Heart left ventricle (tissue), 16 donors: ENCODE data around the gene PLEKHG4. TPM values are rescaled to one million over a fixed set of nuclear protein-coding genes. Genes with fewer than 3 reads are reported as not detected.
A peak's percentile ranks its signal among the peaks of the same experiment; 100 is the strongest.

Source experiments
- ATAC-seq, 4 donors: fragments of 200-7000 bp; cut with Tn5 transposase; one replicate each; pipeline ENCODE4 v1.9.1; 2020 to 2022; ENCODE audit warnings: moderate library complexity in 4 of 4, mild to moderate bottlenecking in 3 of 4, moderate number of reproducible peaks in 1 of 4
- DNase-seq, 5 donors: peaks; one replicate each; pipeline ENCODE4 v3.0.0-alpha.2; 2020
- H3K27ac ChIP-seq, 12 donors: fragments of 200-600 bp; sonication (generic) in 4 of 12; one replicate each; pipeline versions ENCODE4 v1.5.0 to v1.8.0; 2016 to 2022; ENCODE audit warnings: mild to moderate bottlenecking in 2 of 12
- H3K27me3 ChIP-seq, 9 donors: fragments of 200-600 bp; sonication (generic) in 2 of 9; one replicate each; pipeline versions ENCODE4 v1.5.1 to v1.8.0; 2016 to 2022; ENCODE audit warnings: mild to moderate bottlenecking in 3 of 9
- H3K36me3 ChIP-seq, 9 donors: fragments of 200-600 bp; sonication (generic) in 2 of 9; one replicate each; pipeline versions ENCODE4 v1.5.0 to v1.8.0; 2018 to 2022; ENCODE audit warnings: mild to moderate bottlenecking in 2 of 9
- H3K4me1 ChIP-seq, 12 donors: fragments of 200-600 bp; sonication (generic) in 4 of 12; one replicate each; pipeline versions ENCODE4 v1.5.0 to v1.8.0; 2016 to 2022; ENCODE audit warnings: mild to moderate bottlenecking in 3 of 12
- H3K4me3 ChIP-seq, 12 donors: fragments of 200-600 bp; sonication (generic) in 4 of 12; one replicate each; pipeline versions ENCODE4 v1.5.0 to v1.8.0; 2017 to 2022; ENCODE audit warnings: mild to moderate bottlenecking in 9 of 12, moderate library complexity in 4 of 12
- H3K9me3 ChIP-seq, 12 donors: fragments of 200-600 bp; sonication (generic) in 4 of 12; one replicate each; pipeline versions ENCODE4 v1.5.0 to v1.8.0; 2016 to 2022; ENCODE audit warnings: mild to moderate bottlenecking in 1 of 12
- POLR2A ChIP-seq, 2 donors: fragments of 450-650 bp; IDR thresholded peaks; one replicate each; pipeline ENCODE4 v1.6.1; 2017; ENCODE audit warnings: antibody characterized with exemption in 2 of 2, mild to moderate bottlenecking in 2 of 2, moderate library complexity in 2 of 2
- WGBS, 4 donors: extraction: QIAGEN DNeasy Blood & Tissue Kit in 2 of 4; methylation state at CpG; one replicate each; pipeline versions ENCODE4 v1.1.5 to v1.1.7; 2013 to 2018; 5-methylcytosine and 5-hydroxymethylcytosine counted together
- intact Hi-C, 10 donors: fragments of 100-400 bp; cut with DNase I; formaldehyde crosslinking; loops; one replicate each; pipeline versions ENCODE4 v1.11.1 to v1.14.2; 2022
- polyA plus RNA-seq, 2 donors: library from polyadenylated mRNA; stranded (reverse); fragments of 200-250 nt; gene quantifications; one replicate each; pipeline ENCODE4 v1.2.3, GENCODE V29; 2013
- total RNA-seq, 9 donors: library from RNA; depleted of rRNA in 2 of 9; stranded (reverse); fragments of >200 nt in 2 of 9; fragmentation: NEBNext Ultra II Directional in 3 of 9; extraction: Animal tissue kit (Norgen Biotek cat#: 25700) in 3 of 9; gene quantifications; one replicate each; pipeline versions ENCODE4 v1.1.0 to v1.2.4, GENCODE V29; 2016 to 2023
- TF ChIP-seq, protein P1 (sequence below), 12 donors: fragments of 200-600 bp; sonication (generic) in 4 of 12; IDR thresholded peaks; one replicate each; pipeline versions ENCODE4 v1.5.0 to v1.8.0; 2018 to 2022; ENCODE audit warnings: antibody characterized with exemption in 12 of 12, mild to moderate bottlenecking in 5 of 12
- donor health status: ischemic (EF 13 %, LVEDD 7.1; RV severe dilation, severe dysfunction).
- donor health status: healthy with polysubstance abuse.
- donor health status: DM: no; HTN: yes; CAD: no.
- donor health status: DM: no; HTN: no; CAD: no.
- donor health status: ischemic (EF 25% LVEDD 6.9; RV normal size, moderate dysfunction).
- donor health status: ischemic (EF 25% LVEDD 5.7; RV mildly dilated, moderate dysfunction).
- donor health status: healthy.
- donor health status: DM: yes; HTN: yes; CAD: no.
- donor health status: ischemic (EF 35%, LVEDD 5.7; RV mildly dilated, moderate dysfunction).
- donor health status: nonischemic (EF 11% LVEDD 7.7; RV severe dilation, severe dysfunction).
- donor health status: DM: yes; HTN: yes; CAD: no.
- donor health status: PGD.
- donor health status: ischemic (EF 29% LVEDD 5.4; RV normal size, mild dysfunction).
- donor health status: nonischemic (EF 23%, LVEDD 6.1; RV moderate dilation, normal function).

Gene PLEKHG4
- total and polyA plus RNA-seq, 11 donors: 0.44 to 4.0 (median 1.2) TPM

DNA sequence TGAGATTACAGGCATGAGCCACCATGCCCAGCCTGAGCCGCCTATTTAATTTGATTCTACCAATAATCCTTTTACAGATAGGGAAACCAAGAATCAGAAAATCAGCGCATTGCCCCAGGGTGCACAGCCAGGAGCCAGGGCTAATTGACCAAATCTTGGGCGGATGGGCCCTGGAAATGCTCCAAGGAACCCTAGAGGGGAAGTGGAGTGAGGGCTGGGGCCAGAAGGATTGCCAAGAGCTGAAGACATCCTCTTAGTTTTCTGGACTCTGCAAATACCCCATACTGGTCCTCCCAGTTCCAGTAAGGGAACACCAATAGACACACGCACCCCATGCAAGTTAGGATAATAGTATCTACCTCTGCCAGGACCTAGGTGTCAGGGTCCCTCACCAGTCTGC lies 35.9 kb upstream of the PLEKHG4 start:
- H3K4me3 ChIP-seq: peak overlapping the region in 1 of 12 donors; percentile 94
- peaks cover 0 to 20% (median 12%) of the 10 kb centered on the region in 9 donors for H3K36me3 ChIP-seq
- peaks cover 39 to 82% (median 67%) of the 10 kb centered on the region in 12 donors for H3K4me1 ChIP-seq
- peak in 3 of 5 donors; percentile 58 to 67 (median 59) for DNase-seq
- H3K27me3 ChIP-seq: no peaks in the 10 kb centered on the region
- peak overlapping the region; percentile 82 to 100 (median 94) for H3K27ac ChIP-seq
- H3K9me3 ChIP-seq: no peaks in the 10 kb centered on the region
- no peak for TF ChIP-seq POLR2A (IDR thresholded peaks at IDR 0.05)
- TF ChIP-seq, protein P1, sequence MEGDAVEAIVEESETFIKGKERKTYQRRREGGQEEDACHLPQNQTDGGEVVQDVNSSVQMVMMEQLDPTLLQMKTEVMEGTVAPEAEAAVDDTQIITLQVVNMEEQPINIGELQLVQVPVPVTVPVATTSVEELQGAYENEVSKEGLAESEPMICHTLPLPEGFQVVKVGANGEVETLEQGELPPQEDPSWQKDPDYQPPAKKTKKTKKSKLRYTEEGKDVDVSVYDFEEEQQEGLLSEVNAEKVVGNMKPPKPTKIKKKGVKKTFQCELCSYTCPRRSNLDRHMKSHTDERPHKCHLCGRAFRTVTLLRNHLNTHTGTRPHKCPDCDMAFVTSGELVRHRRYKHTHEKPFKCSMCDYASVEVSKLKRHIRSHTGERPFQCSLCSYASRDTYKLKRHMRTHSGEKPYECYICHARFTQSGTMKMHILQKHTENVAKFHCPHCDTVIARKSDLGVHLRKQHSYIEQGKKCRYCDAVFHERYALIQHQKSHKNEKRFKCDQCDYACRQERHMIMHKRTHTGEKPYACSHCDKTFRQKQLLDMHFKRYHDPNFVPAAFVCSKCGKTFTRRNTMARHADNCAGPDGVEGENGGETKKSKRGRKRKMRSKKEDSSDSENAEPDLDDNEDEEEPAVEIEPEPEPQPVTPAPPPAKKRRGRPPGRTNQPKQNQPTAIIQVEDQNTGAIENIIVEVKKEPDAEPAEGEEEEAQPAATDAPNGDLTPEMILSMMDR (IDR thresholded peaks at IDR 0.05): no peak
- ATAC-seq: no peak
- intact Hi-C loops: no loop called here
- WGBS, 4 donors: 63 to 79% (median 67%) methylated on average over 3 to 4 of the region's 4 CpGs

DNA sequence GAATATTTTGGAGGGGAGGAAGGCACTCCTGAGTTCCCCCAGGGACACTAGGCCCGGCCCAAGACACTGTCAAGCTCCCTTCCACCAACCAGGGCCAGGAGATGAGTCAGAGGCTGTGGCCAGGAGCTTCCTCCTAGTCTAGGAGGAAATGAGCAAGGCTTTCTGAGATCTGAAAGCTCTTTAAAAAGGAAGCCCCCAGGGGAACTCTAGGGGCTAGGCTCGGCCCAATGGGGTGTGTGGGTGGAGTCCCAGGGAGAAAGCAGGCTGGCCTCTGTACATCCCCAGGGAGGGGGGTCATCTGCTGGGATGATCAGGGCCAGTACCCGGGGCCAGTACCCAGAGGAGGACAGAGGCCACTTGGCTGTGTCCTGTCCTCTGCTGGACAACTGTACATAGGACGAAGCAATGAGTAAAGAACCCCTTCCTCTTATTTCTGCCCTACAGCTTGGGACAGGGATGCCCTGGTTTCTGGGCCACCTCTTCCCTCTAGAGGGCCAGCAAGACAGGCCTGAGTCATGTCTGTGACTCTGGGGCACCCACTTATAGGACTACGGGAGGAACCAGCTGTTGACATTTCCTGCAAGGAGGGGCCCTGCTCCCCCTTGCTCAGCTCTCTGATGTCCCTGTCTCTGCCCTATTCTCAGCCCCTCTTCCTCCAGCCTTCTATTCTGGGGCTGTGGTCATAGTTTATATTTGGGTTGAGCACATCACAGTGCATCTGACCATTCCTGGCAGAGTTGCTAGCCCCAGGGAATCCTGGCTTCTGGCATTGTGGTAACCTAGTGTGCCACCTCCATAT lies 34.7 kb upstream of the PLEKHG4 start:
- Histone ChIP-seq H3K36me3 (peaks cover 0 to 9% (median 1%) of the 10 kb centered on the region in 9 donors), H3K27me3 (peaks cover 0 to 6% (median 0%) of the 10 kb centered on the region in 9 donors), H3K4me1 (peaks cover 39 to 93% (median 72%) of the 10 kb centered on the region in 12 donors), H3K4me3 (peak overlapping the region in 9 of 12 donors; percentile 0 to 94 (median 79)), H3K27ac (peak overlapping the region; percentile 82 to 100 (median 94)), H3K9me3 (no peaks in the 10 kb centered on the region)
- ATAC-seq: peak; percentile 43 to 60 (median 56)
- 0 to 23% (median 5%) methylated on average over 3 to 5 of the region's 5 CpGs for WGBS, 4 donors
- DNase-seq: peak; percentile 81 to 93 (median 88)
- intact Hi-C loops: loop anchor here in 2 of 10 donors (5.0 kb wide), 2 partner anchors 52 to 72 kb away; partner anchors contain the start of genes NOL3 (in 2 of the 2), E2F4 (in 1 of the 2) and EXOC3L1 (in 1 of the 2)
- TF ChIP-seq POLR2A (IDR thresholded peaks at IDR 0.05): peak; percentile 8 to 29
- TF ChIP-seq, protein P1 (IDR thresholded peaks at IDR 0.05): peak in 2 of 12 donors; percentile 16 to 25

DNA sequence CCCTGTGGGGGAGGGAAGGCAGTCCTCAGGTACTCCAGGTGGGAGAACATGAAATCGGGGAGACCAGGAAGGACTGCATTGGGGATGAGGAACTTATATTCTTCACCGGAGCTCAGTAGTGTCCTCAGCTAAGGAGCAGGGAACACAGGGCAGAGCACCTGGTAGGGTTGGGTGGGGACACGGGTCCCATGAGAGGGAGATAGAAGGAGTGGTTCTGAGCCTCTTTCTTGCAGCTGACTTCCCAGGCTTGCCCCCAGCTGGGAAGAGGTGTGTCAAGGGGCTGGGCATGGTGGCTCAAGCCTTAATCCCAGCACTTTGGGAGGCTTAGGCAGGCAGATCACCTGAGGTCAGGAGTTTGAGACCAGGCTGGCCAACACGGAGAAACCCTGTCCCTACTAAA lies 34.1 kb upstream of the PLEKHG4 start:
- no peaks in the 10 kb centered on the region for H3K9me3 ChIP-seq
- peaks cover 0 to 10% (median 0%) of the 10 kb centered on the region in 9 donors for H3K27me3 ChIP-seq
- no peak for TF ChIP-seq POLR2A (IDR thresholded peaks at IDR 0.05)
- TF ChIP-seq, protein P1 (IDR thresholded peaks at IDR 0.05): no peak
- H3K27ac ChIP-seq: peak overlapping the region; percentile 82 to 100 (median 94)
- ATAC-seq (no peak), DNase-seq (no peak)
- H3K4me1 ChIP-seq: peaks cover 39 to 92% (median 72%) of the 10 kb centered on the region in 12 donors
- intact Hi-C loops: loop anchor here in 2 of 10 donors (5.0 kb wide), 2 partner anchors 53 to 73 kb away; partner anchors contain the start of genes NOL3 (in 2 of the 2), E2F4 (in 1 of the 2) and EXOC3L1 (in 1 of the 2)
- H3K36me3 ChIP-seq: peaks cover 0 to 5% (median 0%) of the 10 kb centered on the region in 9 donors
- peak overlapping the region in 10 of 12 donors; percentile 72 to 94 (median 89) for H3K4me3 ChIP-seq
- WGBS, 4 donors: 46 to 57% (median 52%) methylated on average over 4 of the region's 4 CpGs

DNA sequence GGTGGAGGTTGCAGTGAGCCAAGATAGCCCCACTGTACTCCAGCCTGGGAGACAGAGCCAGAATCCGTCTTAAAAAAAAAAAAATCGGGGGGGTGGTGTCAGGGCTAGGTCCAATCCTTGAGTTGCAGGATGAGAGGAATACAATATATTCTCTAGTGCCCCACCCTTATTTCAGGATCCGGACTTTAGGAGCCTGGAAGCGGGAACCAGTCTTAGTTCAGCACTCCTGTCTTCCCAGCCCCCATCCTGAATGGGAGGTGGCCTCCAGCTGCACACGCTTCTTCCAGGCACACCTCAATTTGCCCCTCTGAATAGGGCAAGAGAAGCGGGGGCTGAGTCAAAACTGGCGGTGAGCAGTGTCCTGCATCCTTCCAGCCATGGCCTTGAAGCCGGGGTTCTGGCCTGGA lies 33.7 kb upstream of the PLEKHG4 start:
- no peak for TF ChIP-seq POLR2A (IDR thresholded peaks at IDR 0.05)
- TF ChIP-seq, protein P1 (IDR thresholded peaks at IDR 0.05): no peak
- DNase-seq (no peak), ATAC-seq (no peak)
- Histone ChIP-seq H3K36me3 (peaks cover 0 to 5% (median 0%) of the 10 kb centered on the region in 9 donors), H3K27me3 (peaks cover 0 to 10% (median 0%) of the 10 kb centered on the region in 9 donors), H3K9me3 (no peaks in the 10 kb centered on the region), H3K4me3 (peak overlapping the region; percentile 56 to 94 (median 86)), H3K4me1 (peaks cover 34 to 87% (median 67%) of the 10 kb centered on the region in 12 donors), H3K27ac (peak overlapping the region; percentile 82 to 100 (median 94))
- 4 to 12% (median 8%) methylated on average over 7 to 8 of the region's 8 CpGs for WGBS, 4 donors
- intact Hi-C loops: loop anchor here in 2 of 10 donors (2.0 to 5.0 kb wide), 4 partner anchors 19 to 73 kb away; partner anchors contain the start of genes NOL3 (in 2 of the 2), E2F4 (in 1 of the 2), EXOC3L1 (in 1 of the 2) and TMEM208 (in 1 of the 2)
